PC-9 (cell line): Measurements from ENCODE around the gene DNAJC28. TPM values are rescaled to one million over a fixed set of nuclear protein-coding genes. Genes with fewer than 3 reads are reported as not detected.
"Not testable (repeated sequence)": the region's sequence is repeated elsewhere in the genome, so short reads cannot be mapped to it uniquely, and the experiment has no call there.

ENCODE experiments used
- BruUV-seq: library from RNA; stranded (reverse); fragments of 400-500 nt; replicated peaks from 2 replicates; lab custom pipeline; 2021; lab: Mats Ljungman, UMichigan
- CTCF ChIA-PET: fragments of 300-600 bp; sonication (Branson Sonifier 250); formaldehyde crosslinking; loops from one replicate; lab custom pipeline; 2022; ENCODE audit warnings: antibody characterized with exemption; lab: Charles Lee
- POLR2A ChIA-PET: fragments of 300-600 bp; sonication (Branson Sonifier 250); formaldehyde crosslinking; loops from one replicate; lab custom pipeline; 2022; ENCODE audit warnings: antibody characterized with exemption; ENCODE audit not compliant: unreplicated experiment; lab: Charles Lee
- DNase-seq, 2 experiments: peaks; one replicate each; pipeline versions ENCODE4 v3.0.0 to v3.0.0-alpha.2; 2015 to 2022; ENCODE audit warnings: mixed read lengths in 1 of 2
- H2AFZ ChIP-seq: fragments of 200-600 bp; sonication (generic); 2 replicates; pipeline ENCODE4 v1.8.1; 2017; ENCODE audit warnings: antibody characterized with exemption
- H3F3A ChIP-seq: fragments of 200-600 bp; sonication (generic); 2 replicates; pipeline ENCODE4 v1.8.1; 2017; ENCODE audit warnings: antibody characterized with exemption, mild to moderate bottlenecking, low read depth; ENCODE audit not compliant: insufficient read depth
- H3K27ac ChIP-seq: fragments of 200-600 bp; sonication (generic); 2 replicates; pipeline ENCODE4 v1.6.1; 2016; ENCODE audit warnings: mixed run types
- H3K27me3 ChIP-seq: fragments of 200-600 bp; sonication (generic); 2 replicates; pipeline ENCODE4 v1.6.1; 2016; ENCODE audit warnings: low read depth, mixed run types; ENCODE audit not compliant: insufficient read depth
- H3K36me3 ChIP-seq: fragments of 200-600 bp; sonication (generic); 2 replicates; pipeline ENCODE4 v1.6.1; 2016; ENCODE audit warnings: low read depth, mixed run types
- H3K4me1 ChIP-seq: fragments of 200-600 bp; sonication (generic); replicated peaks from 2 replicates; pipeline ENCODE4 v1.6.1; 2016; ENCODE audit warnings: mixed run types; ENCODE audit not compliant: insufficient read depth
- H3K4me2 ChIP-seq: fragments of 200-600 bp; sonication (generic); 2 replicates; pipeline ENCODE4 v1.6.1; 2017; ENCODE audit warnings: mixed run types
- H3K4me3 ChIP-seq: fragments of 200-600 bp; sonication (generic); 2 replicates; pipeline ENCODE4 v1.6.1; 2016; ENCODE audit warnings: mixed run types
- H3K79me2 ChIP-seq: fragments of 200-600 bp; sonication (generic); 2 replicates; pipeline ENCODE4 v1.6.1; 2017; ENCODE audit warnings: low read depth, mixed run types
- H3K9me2 ChIP-seq: fragments of 200-600 bp; sonication (generic); 2 replicates; pipeline ENCODE4 v1.8.1; 2017; ENCODE audit warnings: mild to moderate bottlenecking; ENCODE audit not compliant: insufficient read depth
- H3K9me3 ChIP-seq: fragments of 200-600 bp; sonication (generic); 2 replicates; pipeline ENCODE4 v1.8.1; 2016; ENCODE audit warnings: low read depth; ENCODE audit not compliant: insufficient read depth
- H4K20me1 ChIP-seq: fragments of 200-600 bp; sonication (generic); 2 replicates; pipeline ENCODE4 v1.8.1; 2017; ENCODE audit not compliant: insufficient read depth
- CTCF ChIP-seq: fragments of 200-600 bp; sonication (generic); conservative IDR thresholded peaks from 2 replicates; pipeline ENCODE4 v1.6.1; 2017; ENCODE audit warnings: mixed run types, antibody characterized with exemption, mild to moderate bottlenecking, moderate library complexity
- EZH2 ChIP-seq: fragments of 200-600 bp; sonication (generic); IDR thresholded peaks from 2 replicates; pipeline ENCODE4 v1.8.0; 2017; ENCODE audit warnings: antibody characterized with exemption, low read depth
- intact Hi-C: fragments of 100-400 bp; cut with micrococcal nuclease; formaldehyde crosslinking; loops from one replicate; pipeline ENCODE4 v1.10.0; 2022; ENCODE audit not compliant: unreplicated experiment
- total RNA-seq: library from RNA; stranded (reverse); gene quantifications from 2 replicates; pipeline ENCODE4 v1.2.3, GENCODE V29; 2021

Gene DNAJC28
- total RNA-seq, 1 experiment from 2014 or later, result 1.1 TPM

GRCh38 chr21:33510826-33511225, 19.3 kb upstream of the DNAJC28 start:
- Histone ChIP-seq H3K4me3 (no peak overlapping the region), H3K4me1 (no peaks in the 10 kb centered on the region), H3K27me3 (no peaks in the 10 kb centered on the region), H3K27ac (no peak overlapping the region), H3K79me2 (no peaks in the 10 kb centered on the region), H2AFZ (no peak overlapping the region), H4K20me1 (no peaks in the 10 kb centered on the region), H3K4me2 (no peak overlapping the region), H3K9me3 (no peaks in the 10 kb centered on the region), H3K36me3 (no peaks in the 10 kb centered on the region; the same call in 1 of the 2 replicates), H3F3A (no peaks in the 10 kb centered on the region), H3K9me2 (no peaks in the 10 kb centered on the region)
- POLR2A ChIA-PET, result no interaction called here
- no TSS peak for BruUV-seq
- CTCF ChIA-PET, result no interaction called here
- TF ChIP-seq EZH2, result no peak
- no peak for TF ChIP-seq CTCF
- no peak for DNase-seq
- intact Hi-C loops, result no loop called here

- H3K27me3 ChIP-seq, H3K36me3 ChIP-seq, H3K27ac ChIP-seq, H4K20me1 ChIP-seq, H3K4me2 ChIP-seq, H3K9me2 ChIP-seq, intact Hi-C loops, POLR2A ChIA-PET, H3K9me3 ChIP-seq, H3K79me2 ChIP-seq, H3K4me3 ChIP-seq, DNase-seq, CTCF ChIA-PET, H3K4me1 ChIP-seq, H3F3A ChIP-seq, H2AFZ ChIP-seq, BruUV-seq: not testable (repeated sequence)
Observed at GRCh38 chr21:33507003-33507402, 15.5 kb upstream of the DNAJC28 start.

GRCh38 chr21:33505833-33506232, 14.3 kb upstream of the DNAJC28 start:
- no peaks in the 10 kb centered on the region for H3K9me3 ChIP-seq
- no peaks in the 10 kb centered on the region for H3K36me3 ChIP-seq
- H3K4me1 ChIP-seq, result no peaks in the 10 kb centered on the region
- H3K27ac ChIP-seq, result no peak overlapping the region
- H3K27me3 ChIP-seq, result no peaks in the 10 kb centered on the region
- H3K4me3 ChIP-seq, result no peak overlapping the region
- H3K4me2 ChIP-seq, result no peak overlapping the region
- POLR2A ChIA-PET, result no interaction called here
- H2AFZ ChIP-seq, result no peak overlapping the region
- no peaks in the 10 kb centered on the region for H3F3A ChIP-seq
- intact Hi-C loops, result no loop called here
- TF ChIP-seq EZH2, result no peak
- TF ChIP-seq CTCF, result no peak
- H3K79me2 ChIP-seq, result no peaks in the 10 kb centered on the region
- no peak for DNase-seq
- no peaks in the 10 kb centered on the region for H4K20me1 ChIP-seq
- CTCF ChIA-PET, result no interaction called here
- no TSS peak for BruUV-seq
- H3K9me2 ChIP-seq, result no peaks in the 10 kb centered on the region

GRCh38 chr21:33496345-33496744, 4.8 kb upstream of the DNAJC28 start:
- no peaks in the 10 kb centered on the region for H3K27me3 ChIP-seq
- TF ChIP-seq EZH2 (no peak), CTCF (no peak)
- H3K4me1 ChIP-seq, result no peaks in the 10 kb centered on the region
- no TSS peak for BruUV-seq
- H3K4me3 ChIP-seq, result no peak overlapping the region
- CTCF ChIA-PET, result no interaction called here
- no peaks in the 10 kb centered on the region for H4K20me1 ChIP-seq
- no peak for DNase-seq
- POLR2A ChIA-PET, result no interaction called here
- no peaks in the 10 kb centered on the region for H3K36me3 ChIP-seq
- intact Hi-C loops, result no loop called here
- H3K9me2 ChIP-seq, result no peaks in the 10 kb centered on the region
- no peak overlapping the region for H2AFZ ChIP-seq
- H3K4me2 ChIP-seq, result no peak overlapping the region
- no peaks in the 10 kb centered on the region; the same call in 1 of the 2 replicates for H3F3A ChIP-seq
- no peaks in the 10 kb centered on the region for H3K9me3 ChIP-seq
- H3K27ac ChIP-seq, result no peak overlapping the region
- no peaks in the 10 kb centered on the region for H3K79me2 ChIP-seq
